Epithelial cell of proximal tubule (primary cell): Measurements from ENCODE around the gene CDH13. TPM values are rescaled to one million over a fixed set of nuclear protein-coding genes. Genes with fewer than 3 reads are reported as not detected.

Source experiments
- DNase-seq: peaks from one replicate; pipeline ENCODE4 v3.0.0-alpha.2; 2011; ENCODE audit warnings: low read depth
- H3K4me3 ChIP-seq: 2 replicates; pipeline ENCODE4 v1.5.1; 2011; ENCODE audit warnings: low read depth, mild to moderate bottlenecking, low read length
- total RNA-seq: library from RNA; depleted of rRNA; stranded (reverse); fragments of >200 nt; gene quantifications from 2 replicates; pipeline ENCODE4 v1.2.3, GENCODE V29; 2015
- TF ChIP-seq, protein P1 (sequence below): conservative IDR thresholded peaks from 2 replicates; pipeline ENCODE4 v1.5.1; 2012; ENCODE audit warnings: low read depth, mild to moderate bottlenecking, low read length

The CDH13 gene
- total RNA-seq, 1 donor from 2014 or later: 85.4 TPM

DNA sequence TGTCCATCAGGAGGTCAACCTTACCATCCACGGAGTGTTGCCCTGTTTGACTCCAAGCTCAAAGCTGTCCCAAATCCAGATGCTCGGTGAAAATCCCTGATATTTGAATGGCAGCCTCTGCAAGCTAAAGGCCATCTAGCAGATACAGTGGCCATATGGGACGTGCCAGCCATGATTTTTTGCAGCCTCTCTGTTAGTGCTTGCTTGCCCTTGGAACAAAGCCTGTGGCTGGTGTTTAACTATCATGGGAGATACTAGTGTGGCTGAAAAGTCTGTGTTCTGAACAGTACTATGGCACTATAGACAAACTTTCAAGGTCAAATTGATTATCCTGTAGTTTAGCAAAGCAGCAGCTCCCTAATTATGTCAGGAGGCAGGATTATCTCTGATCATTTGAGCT is 214.3 kb downstream of the CDH13 start:
- no peak overlapping the region for H3K4me3 ChIP-seq
- no peak for DNase-seq
- TF ChIP-seq, protein P1, sequence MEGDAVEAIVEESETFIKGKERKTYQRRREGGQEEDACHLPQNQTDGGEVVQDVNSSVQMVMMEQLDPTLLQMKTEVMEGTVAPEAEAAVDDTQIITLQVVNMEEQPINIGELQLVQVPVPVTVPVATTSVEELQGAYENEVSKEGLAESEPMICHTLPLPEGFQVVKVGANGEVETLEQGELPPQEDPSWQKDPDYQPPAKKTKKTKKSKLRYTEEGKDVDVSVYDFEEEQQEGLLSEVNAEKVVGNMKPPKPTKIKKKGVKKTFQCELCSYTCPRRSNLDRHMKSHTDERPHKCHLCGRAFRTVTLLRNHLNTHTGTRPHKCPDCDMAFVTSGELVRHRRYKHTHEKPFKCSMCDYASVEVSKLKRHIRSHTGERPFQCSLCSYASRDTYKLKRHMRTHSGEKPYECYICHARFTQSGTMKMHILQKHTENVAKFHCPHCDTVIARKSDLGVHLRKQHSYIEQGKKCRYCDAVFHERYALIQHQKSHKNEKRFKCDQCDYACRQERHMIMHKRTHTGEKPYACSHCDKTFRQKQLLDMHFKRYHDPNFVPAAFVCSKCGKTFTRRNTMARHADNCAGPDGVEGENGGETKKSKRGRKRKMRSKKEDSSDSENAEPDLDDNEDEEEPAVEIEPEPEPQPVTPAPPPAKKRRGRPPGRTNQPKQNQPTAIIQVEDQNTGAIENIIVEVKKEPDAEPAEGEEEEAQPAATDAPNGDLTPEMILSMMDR: no peak

DNA sequence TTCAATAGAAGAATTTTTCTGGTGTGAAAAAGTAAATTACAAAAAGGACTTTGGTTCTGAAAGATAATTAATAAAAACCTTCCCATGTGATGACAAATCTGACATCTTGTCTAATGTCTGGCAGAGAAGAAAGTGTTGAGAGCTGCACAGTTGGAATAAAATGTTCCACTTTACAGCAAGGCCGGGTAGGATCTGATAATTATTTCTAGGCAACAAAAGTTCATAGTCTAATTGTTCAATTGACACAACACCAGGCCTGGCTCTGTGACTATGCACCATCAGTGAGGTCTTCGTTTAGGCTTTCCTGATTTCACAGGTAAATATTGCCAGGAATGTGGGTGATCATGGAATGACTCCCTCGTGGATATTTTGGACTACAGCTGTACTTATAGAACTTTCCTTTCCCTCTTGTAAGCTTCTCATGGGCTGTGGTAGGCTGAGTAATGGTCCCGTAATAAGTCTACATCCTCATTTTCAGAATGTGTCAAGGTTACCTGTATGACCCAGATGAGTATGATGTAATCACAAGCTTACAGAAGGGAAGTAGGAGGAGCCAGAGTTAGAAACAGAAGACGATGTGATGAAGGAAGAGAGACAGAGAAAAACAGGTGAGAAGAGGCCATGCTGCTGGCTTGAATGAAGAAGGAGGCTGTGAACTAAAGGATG is 217.0 kb downstream of the CDH13 start:
- TF ChIP-seq, protein P1: no peak
- H3K4me3 ChIP-seq: no peak overlapping the region
- DNase-seq: no peak

DNA sequence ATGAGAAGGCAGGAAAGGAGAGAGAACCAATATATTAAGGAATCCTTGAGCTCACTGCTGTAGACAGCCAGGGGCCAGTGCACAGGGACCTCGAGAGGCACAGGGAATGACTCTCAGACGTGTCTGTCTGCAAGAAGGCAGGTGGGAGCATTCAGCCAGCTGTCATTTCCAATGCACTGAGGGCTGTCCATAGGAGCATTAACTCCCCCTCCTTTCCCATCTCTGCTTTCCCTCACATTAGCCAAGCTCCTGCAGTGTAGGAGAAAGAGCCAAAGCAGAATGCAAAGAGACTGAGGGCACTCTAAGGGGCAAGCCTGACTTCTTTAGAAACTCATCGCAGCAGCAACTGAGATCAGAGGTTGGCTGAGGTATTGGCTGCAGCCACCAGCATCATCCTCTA is 218.3 kb downstream of the CDH13 start:
- TF ChIP-seq, protein P1: no peak
- H3K4me3 ChIP-seq: no peak overlapping the region
- DNase-seq: no peak

DNA sequence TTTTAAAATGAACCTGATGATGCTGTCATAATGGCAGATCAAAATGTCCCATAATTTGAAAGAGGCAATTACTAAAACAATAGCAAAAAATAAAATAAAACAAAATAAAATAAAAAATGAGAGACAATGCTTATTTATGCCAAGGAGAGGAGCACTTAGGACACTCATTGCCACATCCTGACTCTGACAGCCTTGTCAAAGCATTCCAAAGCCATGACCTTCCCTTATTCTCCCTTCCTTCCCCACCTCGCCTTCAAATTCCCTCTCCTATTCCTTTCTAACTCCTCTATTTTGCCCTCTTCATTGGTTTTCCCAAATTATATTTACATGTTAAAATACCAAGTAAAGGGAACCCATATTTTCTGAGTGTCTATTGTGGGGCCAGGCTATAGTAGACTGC is 220.0 kb downstream of the CDH13 start:
- H3K4me3 ChIP-seq: no peak overlapping the region
- DNase-seq: no peak
- TF ChIP-seq, protein P1: no peak

DNA sequence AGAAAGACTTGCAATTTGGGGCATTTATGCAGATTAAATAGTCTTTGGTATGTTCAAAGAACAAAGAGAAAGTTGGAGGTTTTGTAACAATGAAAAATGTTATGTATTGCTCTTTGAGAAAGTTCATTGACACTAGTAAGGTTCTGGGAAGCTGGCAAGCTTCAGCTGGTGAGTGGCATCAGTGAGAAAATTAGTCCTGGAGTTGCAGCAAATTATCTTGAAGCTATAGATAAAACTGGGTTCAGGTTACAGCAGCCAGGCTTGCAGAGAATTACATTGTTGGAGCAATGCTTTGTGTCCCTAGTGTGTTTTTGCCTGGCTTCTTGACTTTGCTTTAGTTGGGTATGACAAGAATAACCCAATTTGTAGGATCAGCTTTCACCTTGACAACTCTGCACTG is 221.2 kb downstream of the CDH13 start:
- TF ChIP-seq, protein P1: no peak
- no peak for DNase-seq

DNA sequence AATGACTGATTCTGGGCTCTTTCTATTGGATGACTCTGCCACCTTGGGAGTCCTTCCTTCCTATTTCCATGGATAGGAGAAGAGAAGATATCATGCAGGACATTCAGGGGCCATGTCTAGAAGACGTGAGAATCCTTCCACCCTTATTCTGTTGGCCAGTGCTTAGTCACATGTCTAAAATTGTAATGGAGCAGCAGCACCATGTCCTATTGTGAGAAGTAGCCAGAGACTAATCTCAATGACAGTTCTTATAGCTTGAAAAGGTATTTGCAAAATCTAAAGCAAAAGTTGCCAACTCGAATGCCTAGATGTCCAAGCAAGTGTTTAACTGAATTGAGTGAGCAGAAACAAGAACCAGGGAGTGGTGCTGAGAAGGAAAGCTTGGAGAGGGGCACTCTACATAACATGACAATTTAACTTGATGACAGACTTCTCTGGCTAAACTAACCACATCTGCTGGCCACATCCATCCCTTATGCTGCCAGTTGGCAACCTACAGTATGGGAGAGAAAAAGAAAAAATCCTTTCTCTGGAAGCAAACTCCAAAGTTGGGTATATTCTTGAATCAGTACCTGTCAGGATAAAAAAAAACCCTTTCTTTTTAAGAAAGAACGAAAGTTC is 225.7 kb downstream of the CDH13 start:
- no peak for DNase-seq
- no peak overlapping the region for H3K4me3 ChIP-seq
- TF ChIP-seq, protein P1: no peak

More for the DNA sequence above, 221.2 kb downstream of the CDH13 start:
- no peak overlapping the region for H3K4me3 ChIP-seq

DNA sequence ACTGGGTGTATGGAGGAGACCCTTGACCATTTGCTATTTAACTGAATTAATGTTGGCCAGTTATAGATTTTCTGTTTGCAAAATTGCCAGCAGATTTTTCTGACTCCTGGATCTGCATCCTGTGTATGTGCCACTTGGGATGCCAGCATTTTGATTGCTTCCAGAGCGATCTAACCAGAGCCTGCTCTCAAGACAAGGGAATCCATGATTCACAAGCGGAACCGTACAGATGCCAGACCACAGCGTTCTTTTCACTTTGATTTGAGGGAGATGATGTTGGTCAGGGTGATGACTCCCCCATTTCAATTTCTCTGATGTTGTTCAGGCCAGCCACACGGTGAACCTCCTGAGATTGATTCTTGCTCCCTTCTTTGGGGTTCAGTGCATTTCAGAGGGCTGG is 228.7 kb downstream of the CDH13 start:
- TF ChIP-seq, protein P1: no peak
- no peak overlapping the region for H3K4me3 ChIP-seq
- DNase-seq: no peak
